ENCODE results near the gene TRIP10.

GRCh38 chr19:6719992-6720368, 19.5 kb upstream of the TRIP10 start:
- TF ChIP-seq, protein P1, sequence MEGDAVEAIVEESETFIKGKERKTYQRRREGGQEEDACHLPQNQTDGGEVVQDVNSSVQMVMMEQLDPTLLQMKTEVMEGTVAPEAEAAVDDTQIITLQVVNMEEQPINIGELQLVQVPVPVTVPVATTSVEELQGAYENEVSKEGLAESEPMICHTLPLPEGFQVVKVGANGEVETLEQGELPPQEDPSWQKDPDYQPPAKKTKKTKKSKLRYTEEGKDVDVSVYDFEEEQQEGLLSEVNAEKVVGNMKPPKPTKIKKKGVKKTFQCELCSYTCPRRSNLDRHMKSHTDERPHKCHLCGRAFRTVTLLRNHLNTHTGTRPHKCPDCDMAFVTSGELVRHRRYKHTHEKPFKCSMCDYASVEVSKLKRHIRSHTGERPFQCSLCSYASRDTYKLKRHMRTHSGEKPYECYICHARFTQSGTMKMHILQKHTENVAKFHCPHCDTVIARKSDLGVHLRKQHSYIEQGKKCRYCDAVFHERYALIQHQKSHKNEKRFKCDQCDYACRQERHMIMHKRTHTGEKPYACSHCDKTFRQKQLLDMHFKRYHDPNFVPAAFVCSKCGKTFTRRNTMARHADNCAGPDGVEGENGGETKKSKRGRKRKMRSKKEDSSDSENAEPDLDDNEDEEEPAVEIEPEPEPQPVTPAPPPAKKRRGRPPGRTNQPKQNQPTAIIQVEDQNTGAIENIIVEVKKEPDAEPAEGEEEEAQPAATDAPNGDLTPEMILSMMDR (IDR thresholded peaks at IDR 0.05) = no peak
- TF ChIP-seq POLR2A (IDR thresholded peaks at IDR 0.05) = no peak
